Ovary (tissue), 3 donors: ENCODE results near the gene HSP90B1.

Experiments used
- EP300 ChIP-seq: sonication (generic); formaldehyde crosslinking; IDR thresholded peaks from one replicate; pipeline ENCODE4 v1.6.1; 2017; ENCODE audit warnings: antibody characterized with exemption
- POLR2A ChIP-seq: fragments of 450-650 bp; IDR thresholded peaks from one replicate; pipeline ENCODE4 v1.6.1; 2017; ENCODE audit warnings: antibody characterized with exemption, mild to moderate bottlenecking, moderate library complexity
- TF ChIP-seq, protein P1 (sequence below), 3 donors: fragments of 450-650 bp in 2 of 3; fragments of 200-600 bp in 1 of 3; IDR thresholded peaks; one replicate each; pipeline versions ENCODE4 v1.5.1 to v1.8.0; 2016 to 2022; ENCODE audit warnings: antibody characterized with exemption in 3 of 3, mild to moderate bottlenecking in 1 of 3
- donor health status: DM: no; HTN: no; CAD: no.

DNA sequence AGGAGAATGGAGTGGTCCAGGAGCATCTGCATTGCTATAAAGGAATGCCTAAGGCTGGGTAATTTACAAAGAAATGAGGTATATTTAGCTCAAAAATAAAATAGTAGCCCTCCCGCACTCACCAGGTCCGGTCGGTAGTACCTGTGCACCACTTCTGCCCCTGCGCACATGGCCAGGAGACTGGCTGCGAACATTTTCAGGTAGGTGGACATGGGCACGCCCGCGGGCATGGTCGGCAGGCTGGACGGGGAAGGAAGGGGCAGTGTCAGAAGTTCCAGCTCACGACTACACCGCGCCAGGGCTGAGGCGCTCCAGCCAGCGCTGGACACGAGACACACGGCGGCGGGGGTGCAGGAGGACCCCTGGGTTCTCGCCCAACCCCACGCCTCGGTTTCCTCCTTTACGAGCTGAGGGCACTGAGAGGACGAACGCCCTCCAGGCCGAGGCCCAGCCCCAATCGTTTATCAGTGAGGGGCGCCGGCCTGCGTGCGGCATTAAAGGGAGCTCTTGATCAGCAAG lies 26.4 kb downstream of the HSP90B1 start:
- TF ChIP-seq, protein P1, sequence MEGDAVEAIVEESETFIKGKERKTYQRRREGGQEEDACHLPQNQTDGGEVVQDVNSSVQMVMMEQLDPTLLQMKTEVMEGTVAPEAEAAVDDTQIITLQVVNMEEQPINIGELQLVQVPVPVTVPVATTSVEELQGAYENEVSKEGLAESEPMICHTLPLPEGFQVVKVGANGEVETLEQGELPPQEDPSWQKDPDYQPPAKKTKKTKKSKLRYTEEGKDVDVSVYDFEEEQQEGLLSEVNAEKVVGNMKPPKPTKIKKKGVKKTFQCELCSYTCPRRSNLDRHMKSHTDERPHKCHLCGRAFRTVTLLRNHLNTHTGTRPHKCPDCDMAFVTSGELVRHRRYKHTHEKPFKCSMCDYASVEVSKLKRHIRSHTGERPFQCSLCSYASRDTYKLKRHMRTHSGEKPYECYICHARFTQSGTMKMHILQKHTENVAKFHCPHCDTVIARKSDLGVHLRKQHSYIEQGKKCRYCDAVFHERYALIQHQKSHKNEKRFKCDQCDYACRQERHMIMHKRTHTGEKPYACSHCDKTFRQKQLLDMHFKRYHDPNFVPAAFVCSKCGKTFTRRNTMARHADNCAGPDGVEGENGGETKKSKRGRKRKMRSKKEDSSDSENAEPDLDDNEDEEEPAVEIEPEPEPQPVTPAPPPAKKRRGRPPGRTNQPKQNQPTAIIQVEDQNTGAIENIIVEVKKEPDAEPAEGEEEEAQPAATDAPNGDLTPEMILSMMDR (IDR thresholded peaks at IDR 0.05), result no peak
- no peak for TF ChIP-seq POLR2A
- no peak for TF ChIP-seq EP300
